Hepatocyte (in vitro differentiated cells): ENCODE results near the gene DGKI. TPM values are rescaled to one million over a fixed set of nuclear protein-coding genes. Genes with fewer than 3 reads are reported as not detected.

Experiments
- DNase-seq: peaks from one replicate; pipeline ENCODE4 v3.0.0-alpha.2; 2016; ENCODE audit warnings: low spot score
- H2AFZ ChIP-seq: fragments of 200-600 bp; sonication (generic); 2 replicates; pipeline ENCODE4 v1.6.0; 2016; ENCODE audit warnings: antibody characterized with exemption, mild to moderate bottlenecking
- H3K27ac ChIP-seq: fragments of 200-600 bp; sonication (generic); 2 replicates; pipeline ENCODE4 v1.5.1; 2016; ENCODE audit warnings: mild to moderate bottlenecking
- H3K27me3 ChIP-seq: fragments of 200-600 bp; sonication (generic); 2 replicates; pipeline ENCODE4 v1.6.1; 2016
- H3K36me3 ChIP-seq: fragments of 200-600 bp; sonication (generic); replicated peaks from 2 replicates; pipeline ENCODE4 v1.5.1; 2016; ENCODE audit warnings: low read depth; ENCODE audit not compliant: insufficient read depth
- H3K4me1 ChIP-seq: fragments of 200-600 bp; sonication (generic); 2 replicates; pipeline ENCODE4 v1.5.1; 2016; ENCODE audit warnings: mild to moderate bottlenecking, moderate library complexity; ENCODE audit not compliant: insufficient read depth
- H3K4me2 ChIP-seq: fragments of 200-600 bp; sonication (generic); 2 replicates; pipeline ENCODE4 v1.6.0; 2016
- H3K4me3 ChIP-seq: fragments of 200-600 bp; sonication (generic); 2 replicates; pipeline ENCODE4 v1.5.1; 2016; ENCODE audit warnings: mild to moderate bottlenecking
- H3K79me2 ChIP-seq: fragments of 200-600 bp; sonication (generic); 2 replicates; pipeline ENCODE4 v1.6.0; 2017; ENCODE audit warnings: mild to moderate bottlenecking
- H3K9me2 ChIP-seq: fragments of 200-600 bp; sonication (generic); replicated peaks from 2 replicates; pipeline ENCODE4 v1.6.0; 2017; ENCODE audit warnings: mild to moderate bottlenecking; ENCODE audit not compliant: insufficient read depth
- H3K9me3 ChIP-seq: fragments of 200-600 bp; sonication (generic); 2 replicates; pipeline ENCODE4 v1.5.1; 2016; ENCODE audit warnings: low read depth, mild to moderate bottlenecking
- H4K20me1 ChIP-seq: fragments of 200-600 bp; sonication (generic); 2 replicates; pipeline ENCODE4 v1.6.0; 2016; ENCODE audit warnings: mild to moderate bottlenecking; ENCODE audit not compliant: insufficient read depth, poor library complexity, severe bottlenecking
- CTCF ChIP-seq: fragments of 200-600 bp; sonication (generic); IDR thresholded peaks from 2 replicates; pipeline ENCODE4 v1.5.1; 2016; ENCODE audit warnings: antibody characterized with exemption, mild to moderate bottlenecking; ENCODE audit not compliant: poor library complexity
- EZH2 ChIP-seq: fragments of 200-600 bp; sonication (generic); IDR thresholded peaks from 2 replicates; pipeline ENCODE4 v1.6.1; 2016; ENCODE audit warnings: antibody characterized with exemption, mild to moderate bottlenecking, borderline replicate concordance
- EZH2phosphoT487 ChIP-seq: fragments of 200-600 bp; sonication (generic); IDR thresholded peaks from one replicate; pipeline ENCODE4 v1.6.1; 2018; ENCODE audit warnings: antibody characterized with exemption, mild to moderate bottlenecking, low read depth, moderate library complexity; ENCODE audit not compliant: unreplicated experiment, severe bottlenecking
- WGBS: methylation state at CpG from one replicate; pipeline ENCODE4 v1.1.6; 2016; ENCODE audit warnings: low lambda C conversion rate; ENCODE audit errors: missing lambda C conversion rate; 5-methylcytosine and 5-hydroxymethylcytosine counted together
- polyA plus RNA-seq: library from polyadenylated mRNA; unstranded; fragments of >200 nt; fragmentation: Nextera tagmentation; extraction: Ambion mirVana; gene quantifications from 2 replicates; pipeline ENCODE4 v1.2.1, GENCODE V29; 2016
- total RNA-seq: library from RNA; depleted of rRNA; stranded (reverse); fragments of >200 nt; gene quantifications from 2 replicates; pipeline ENCODE4 v1.2.3, GENCODE V29; 2014

The DGKI gene
- total and polyA plus RNA-seq, 2 experiments from 2014 or later: 0.47 to 1.8 TPM

- Histone ChIP-seq H3K4me2 (no peak overlapping the region), H3K27me3 (no peaks in the 10 kb centered on the region), H3K9me3 (no peaks in the 10 kb centered on the region), H3K36me3 (no peaks in the 10 kb centered on the region), H3K4me3 (no peak overlapping the region), H4K20me1 (no peaks in the 10 kb centered on the region), H2AFZ (no peak overlapping the region), H3K27ac (no peak overlapping the region), H3K9me2 (no peaks in the 10 kb centered on the region), H3K4me1 (no peaks in the 10 kb centered on the region), H3K79me2 (no peaks in the 10 kb centered on the region)
- WGBS: 100% methylated on average over 1 of the region's 1 CpG
- no peak for DNase-seq
- TF ChIP-seq EZH2: no peak
- TF ChIP-seq EZH2phosphoT487: no peak
- no peak for TF ChIP-seq CTCF
These were observed 45.8 kb downstream of the DGKI start for GRCh38 chr7:137801003-137801402.

GRCh38 chr7:137798073-137798763 is 48.6 kb downstream of the DGKI start:
- DNase-seq: no peak
- Histone ChIP-seq H3K27ac (no peak overlapping the region), H3K9me2 (no peaks in the 10 kb centered on the region), H3K36me3 (no peaks in the 10 kb centered on the region), H3K4me3 (no peak overlapping the region), H3K79me2 (no peaks in the 10 kb centered on the region), H3K4me1 (no peaks in the 10 kb centered on the region), H3K27me3 (no peaks in the 10 kb centered on the region), H2AFZ (no peak overlapping the region), H3K9me3 (no peaks in the 10 kb centered on the region), H4K20me1 (no peaks in the 10 kb centered on the region), H3K4me2 (no peak overlapping the region)
- WGBS: 94% methylated on average over 4 of the region's 4 CpGs
- TF ChIP-seq EZH2phosphoT487: no peak
- no peak for TF ChIP-seq CTCF
- TF ChIP-seq EZH2: no peak

- WGBS: 95% methylated on average over 4 of the region's 4 CpGs
These were observed 51.6 kb downstream of the DGKI start for GRCh38 chr7:137795211-137795610.

More at GRCh38 chr7:137795211-137795610, 51.6 kb downstream of the DGKI start:
- Histone ChIP-seq H3K4me3 (no peak overlapping the region), H3K9me3 (no peaks in the 10 kb centered on the region), H4K20me1 (no peaks in the 10 kb centered on the region), H3K4me2 (no peak overlapping the region), H3K9me2 (no peaks in the 10 kb centered on the region), H3K4me1 (no peaks in the 10 kb centered on the region), H3K79me2 (no peaks in the 10 kb centered on the region), H3K27me3 (no peaks in the 10 kb centered on the region), H3K36me3 (no peaks in the 10 kb centered on the region), H3K27ac (no peak overlapping the region), H2AFZ (no peak overlapping the region)
- TF ChIP-seq EZH2 (no peak), CTCF (no peak), EZH2phosphoT487 (no peak)
- no peak for DNase-seq
